Hematopoietic multipotent progenitor cell treated with erythropoietin and hydrocortisone succinate and interleukin-3 and kit ligand, for 4 days (in vitro differentiated cells): ENCODE data around the gene PSMA2.

ENCODE experiments used
- DNase-seq: peaks from one replicate; pipeline ENCODE4 v3.0.0-alpha.2; 2015

The PSMA2 gene

DNA sequence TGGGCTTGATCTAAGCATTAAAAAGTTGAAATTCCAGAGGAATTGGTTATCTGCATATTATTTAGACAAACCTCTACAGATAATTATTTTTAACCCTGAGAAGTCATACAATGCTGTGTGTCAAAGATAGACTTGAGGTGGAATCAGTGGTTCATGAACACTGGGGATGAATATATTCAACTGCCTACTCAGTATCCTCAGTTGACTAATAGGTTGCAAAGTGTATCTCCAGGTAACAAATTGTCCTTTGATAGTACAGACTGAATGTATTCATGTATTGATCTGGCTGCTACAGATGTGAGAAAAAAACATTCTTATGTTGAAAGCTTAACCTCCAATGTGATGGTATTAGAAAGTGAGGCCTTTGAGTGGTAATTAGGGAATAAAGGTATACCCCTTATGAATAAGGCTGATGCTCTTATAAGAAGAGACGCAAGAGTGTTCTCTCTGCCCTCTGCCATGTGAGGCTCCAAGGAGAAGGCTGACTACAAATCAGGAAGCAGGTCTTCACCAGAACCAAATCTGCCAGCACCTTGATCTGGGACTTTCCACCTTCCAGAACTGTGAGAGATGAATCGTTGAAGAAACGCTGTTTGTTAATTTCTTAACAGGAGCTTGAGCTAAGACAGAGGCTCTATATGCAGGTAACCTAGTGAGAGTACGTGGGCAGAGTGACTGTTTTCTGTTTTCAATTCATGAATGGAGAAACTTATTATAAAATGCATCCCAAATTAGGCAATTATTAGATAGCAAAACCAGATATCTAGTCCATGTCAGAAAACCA, 7.7 kb upstream of the PSMA2 start:
- no peak for DNase-seq

DNA sequence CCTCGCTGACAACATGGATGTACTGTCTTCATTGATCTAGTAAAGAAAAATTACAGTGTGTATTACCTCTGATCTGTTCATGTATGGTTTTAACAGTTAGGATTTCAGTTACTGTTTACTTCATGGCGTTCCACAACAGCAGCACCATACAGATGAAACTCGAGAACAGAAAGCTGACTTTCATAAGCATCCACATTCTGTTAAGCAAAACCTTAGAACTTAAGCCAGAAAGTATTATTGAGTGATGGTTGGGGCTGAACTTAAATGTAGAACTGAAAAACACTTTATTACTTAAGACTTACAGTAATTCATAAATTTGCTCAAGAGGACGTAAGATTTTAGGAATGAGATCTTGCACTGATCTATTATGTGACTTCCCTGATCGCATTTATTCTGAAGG, 3.9 kb upstream of the PSMA2 start:
- no peak for DNase-seq

DNA sequence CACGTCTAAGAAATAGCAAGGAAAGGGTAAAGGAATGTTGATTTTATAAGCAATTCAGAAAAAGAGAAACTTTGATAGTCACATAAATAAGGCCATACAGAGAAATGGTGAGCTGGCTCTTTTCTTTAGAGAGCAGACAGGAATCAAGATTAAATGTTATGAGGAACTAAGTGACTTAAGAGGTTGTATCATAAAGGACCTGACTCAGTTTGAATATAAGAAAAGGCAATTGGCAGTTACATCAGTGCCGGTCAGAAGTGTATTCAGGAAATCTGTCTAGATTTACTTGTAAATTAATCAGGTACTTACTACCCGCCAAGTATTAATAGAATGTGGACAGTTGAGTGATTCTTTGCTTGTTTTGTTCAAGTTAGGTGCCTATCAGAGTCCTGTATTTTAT, 2.3 kb upstream of the PSMA2 start:
- no peak for DNase-seq

DNA sequence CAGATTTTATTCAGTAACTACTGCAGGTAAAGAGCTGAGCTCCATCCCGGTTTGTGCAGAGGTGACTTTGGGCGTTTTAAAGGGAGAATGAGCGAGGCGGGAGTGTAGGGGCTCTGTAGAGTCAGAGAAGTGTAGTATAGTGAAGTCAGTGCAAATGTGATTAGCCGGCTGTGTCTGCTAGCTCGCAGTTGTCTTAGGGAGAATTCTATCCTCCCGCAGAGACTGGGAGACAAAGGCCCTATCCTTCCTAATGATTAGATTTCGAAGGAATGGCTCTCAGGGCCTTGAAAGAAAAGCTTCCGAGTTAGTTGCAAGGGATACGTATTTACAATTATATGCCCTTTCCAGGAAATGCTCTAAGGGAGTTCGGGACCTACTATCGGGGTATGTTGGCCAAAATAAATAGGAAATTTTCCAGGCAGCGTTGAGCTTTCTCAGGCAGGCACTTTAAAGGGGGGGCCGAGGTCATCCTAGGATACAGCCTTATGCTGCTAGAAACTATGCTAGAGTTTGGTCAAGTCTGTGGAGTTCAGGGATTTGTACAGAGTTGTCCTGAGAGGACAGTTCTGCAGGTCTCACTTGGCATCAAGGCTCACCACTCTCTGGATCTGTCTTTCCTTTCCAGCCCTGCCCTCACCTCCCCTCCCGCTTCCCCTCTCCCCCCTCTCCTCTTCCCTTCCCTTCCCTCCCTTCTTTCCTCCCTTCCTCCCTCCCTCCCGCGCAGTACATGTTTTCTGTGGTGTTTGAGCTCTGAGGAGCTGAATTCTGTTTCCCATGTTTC, 1.0 kb upstream of the PSMA2 start:
- DNase-seq = peak; percentile 55

DNA sequence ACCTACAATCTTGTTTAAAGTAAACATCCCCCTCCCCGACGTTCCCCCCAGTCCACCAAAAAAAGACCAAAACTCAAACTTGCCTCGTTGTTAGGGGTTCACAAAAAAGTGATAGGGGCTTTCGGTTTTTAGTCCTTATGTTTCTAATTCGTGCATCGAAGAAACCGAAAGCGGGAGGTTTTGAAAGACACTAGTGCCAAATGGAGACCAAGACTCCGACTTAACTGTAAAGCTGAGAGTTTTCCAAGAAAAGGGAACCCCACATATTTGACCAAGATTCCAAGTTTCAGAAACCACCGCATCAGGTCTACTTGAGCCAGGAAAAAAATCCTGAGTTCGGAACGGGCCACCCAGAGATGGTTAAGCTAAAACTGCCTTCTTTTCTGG, 534 bp downstream of the PSMA2 start:
- no peak for DNase-seq

DNA sequence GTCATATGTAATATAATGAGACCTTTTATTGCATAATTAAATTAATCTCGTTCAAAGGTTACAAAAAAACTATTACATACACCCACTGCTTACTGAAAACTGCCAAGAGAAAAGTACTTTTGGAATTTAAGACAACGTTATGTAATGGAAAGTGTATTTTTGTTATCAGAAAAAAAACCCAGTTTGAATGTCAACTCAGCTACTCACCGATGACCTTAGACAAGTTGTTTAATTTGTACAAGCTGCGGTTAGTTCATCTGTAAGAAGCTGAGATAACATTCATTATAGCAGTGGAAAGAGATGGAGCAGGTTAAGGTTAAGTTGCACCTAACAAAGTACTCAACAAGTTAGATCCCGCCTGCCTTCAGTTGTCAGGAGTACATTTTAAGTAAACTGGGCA, 1.1 kb downstream of the PSMA2 start:
- no peak for DNase-seq

DNA sequence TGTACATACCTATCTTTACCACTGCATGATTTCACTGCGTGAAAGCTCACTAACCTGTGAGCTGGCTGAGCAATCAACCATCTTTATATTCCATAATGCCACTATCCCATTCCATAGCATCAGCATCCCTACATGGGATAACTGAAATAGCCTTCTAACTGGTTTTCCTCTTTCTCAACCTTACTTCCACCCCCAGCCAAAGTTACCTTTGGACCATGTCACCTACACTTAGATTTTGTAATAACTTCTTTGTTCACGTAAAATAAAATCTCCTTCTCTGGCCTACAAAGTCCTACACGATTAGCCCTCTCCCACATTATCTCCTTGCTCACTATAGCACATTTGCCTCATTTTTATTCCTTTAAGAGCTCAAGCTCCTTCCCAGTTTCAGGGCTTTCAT, 2.5 kb downstream of the PSMA2 start:
- DNase-seq = no peak

DNA sequence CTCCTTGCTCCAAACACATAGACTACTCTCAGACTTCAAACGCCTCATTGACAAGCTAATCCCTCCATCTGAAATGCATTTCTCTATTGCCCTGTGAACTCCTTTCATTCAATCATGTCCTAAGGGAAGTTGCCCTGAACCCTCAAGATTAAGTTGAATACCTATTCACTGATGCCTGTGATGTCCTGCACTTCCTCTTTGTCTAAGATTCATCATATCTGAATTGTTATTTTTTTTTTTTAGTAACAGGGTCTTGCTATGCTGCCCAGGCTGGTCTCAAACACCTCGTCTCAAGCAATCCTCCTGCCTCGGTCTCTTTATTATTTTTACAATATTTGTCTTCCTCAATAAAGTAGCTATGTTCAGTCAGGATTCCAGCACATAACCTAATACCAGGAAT, 3.2 kb downstream of the PSMA2 start:
- no peak for DNase-seq

DNA sequence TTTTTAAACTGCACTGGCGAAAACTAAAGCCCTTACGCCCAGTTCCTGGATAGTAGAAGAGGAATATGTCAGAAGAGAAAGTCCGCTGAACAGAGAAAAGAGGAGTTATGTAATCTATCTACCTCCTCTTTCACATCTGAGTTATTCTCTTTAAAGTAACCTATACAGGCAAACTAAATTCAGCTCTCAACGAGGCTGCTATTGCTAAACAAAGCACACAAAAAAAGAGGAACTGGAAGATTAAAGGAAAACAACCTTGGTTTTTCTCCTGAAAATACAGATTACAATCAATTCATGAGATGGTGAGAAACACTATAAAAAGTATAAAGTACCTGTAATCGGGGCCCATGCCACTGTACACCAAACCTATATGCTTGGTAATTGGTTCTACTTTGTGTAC, 5.8 kb downstream of the PSMA2 start:
- DNase-seq = peak; percentile 64

DNA sequence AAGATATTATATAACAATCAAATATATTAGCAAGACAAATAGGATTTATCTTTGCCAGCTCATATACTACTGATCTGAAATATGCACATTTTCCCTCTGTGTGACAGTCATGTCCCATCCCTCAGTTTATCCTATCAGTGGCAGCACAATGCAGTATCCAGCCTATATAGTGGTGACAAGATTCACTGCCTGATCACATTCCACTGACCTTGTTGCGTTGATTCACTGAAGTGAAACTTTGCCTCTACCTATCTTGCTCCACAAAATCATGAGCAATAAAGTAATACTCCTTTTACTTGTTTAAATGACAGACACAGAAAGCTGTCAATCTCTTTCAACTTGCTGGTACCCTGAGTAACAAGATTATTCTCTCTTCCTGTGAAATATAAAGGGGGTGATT, 6.3 kb downstream of the PSMA2 start:
- no peak for DNase-seq

DNA sequence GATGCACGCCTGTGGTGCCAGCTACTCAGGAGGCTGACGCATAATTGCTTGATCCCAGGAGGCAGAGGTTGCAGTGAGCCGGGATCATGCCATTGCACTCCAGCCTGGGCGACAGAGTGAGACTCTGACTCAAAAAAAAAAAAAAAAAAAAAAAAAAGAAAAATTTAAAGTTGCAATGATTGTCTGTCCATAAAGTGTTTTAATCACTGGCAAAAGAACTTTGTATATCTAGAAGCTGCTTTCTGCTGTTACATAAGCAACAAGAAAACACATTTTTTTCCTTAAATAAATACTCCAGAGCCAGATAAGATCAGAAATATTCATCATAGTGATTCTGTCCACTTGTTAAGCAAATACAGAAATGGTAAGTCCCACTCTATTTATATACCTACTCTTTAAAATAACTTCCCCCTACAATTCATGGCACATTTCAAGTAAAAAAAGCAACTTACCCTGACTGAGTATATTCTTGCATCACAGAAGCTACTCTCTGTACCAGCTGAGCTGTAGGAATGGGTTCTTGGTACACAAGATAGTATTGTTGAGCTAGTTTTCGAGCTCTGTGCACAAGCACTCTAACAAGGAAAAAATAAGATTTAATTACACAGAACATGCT, 7.6 kb downstream of the PSMA2 start:
- DNase-seq = no peak

DNA sequence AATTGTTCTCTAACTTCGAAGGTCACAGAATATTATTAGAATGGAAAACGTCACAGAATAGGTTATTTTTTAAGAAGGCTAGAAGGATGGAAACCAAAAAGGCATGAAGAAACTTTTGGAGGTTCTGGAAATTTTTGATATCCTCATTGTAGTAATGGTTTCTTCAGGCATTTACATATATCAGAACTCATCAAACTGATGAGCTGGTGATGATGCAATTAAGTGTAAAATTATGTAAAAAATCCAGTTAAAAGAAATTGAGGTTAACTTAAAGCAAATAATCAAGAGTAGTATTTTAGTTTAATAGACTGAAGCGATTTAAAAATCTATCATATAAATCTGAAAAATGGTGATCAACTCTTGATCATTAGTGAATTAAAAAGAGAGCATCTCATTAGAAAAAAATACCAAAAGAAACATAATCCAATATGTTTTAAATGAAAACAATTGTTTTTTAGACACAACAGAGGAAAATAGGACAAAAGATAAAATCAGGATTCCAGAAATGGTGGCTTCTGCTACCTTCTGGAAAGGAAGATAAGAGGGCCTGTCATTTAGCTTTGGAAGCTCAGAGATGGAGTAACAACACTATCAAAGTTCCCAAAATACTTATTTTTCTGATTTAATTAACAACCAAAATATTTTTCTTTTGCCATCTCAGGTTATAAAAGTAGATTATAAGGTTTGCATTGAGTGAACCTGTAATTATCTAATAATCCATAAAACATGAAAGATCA, 9.8 kb downstream of the PSMA2 start:
- DNase-seq = no peak

DNA sequence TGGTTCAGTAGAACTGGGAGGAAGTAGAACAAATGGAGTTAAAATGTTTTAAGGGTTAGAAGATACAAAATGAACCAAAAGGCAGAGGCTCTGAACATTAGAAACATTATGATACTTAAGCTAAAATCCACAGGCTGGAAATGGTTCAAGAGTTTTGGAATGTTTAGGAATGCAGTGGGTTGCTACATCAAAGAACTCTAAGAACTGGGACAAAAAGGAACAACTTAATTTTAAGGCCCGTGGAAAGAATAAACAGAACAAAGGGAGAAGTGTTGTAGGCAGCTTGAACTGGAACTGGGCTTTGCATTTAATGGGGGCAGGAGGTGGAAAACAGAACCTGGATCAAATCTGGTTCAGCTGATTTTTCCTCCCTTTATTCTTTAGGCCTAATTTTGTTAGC, 16.6 kb downstream of the PSMA2 start:
- no peak for DNase-seq

DNA sequence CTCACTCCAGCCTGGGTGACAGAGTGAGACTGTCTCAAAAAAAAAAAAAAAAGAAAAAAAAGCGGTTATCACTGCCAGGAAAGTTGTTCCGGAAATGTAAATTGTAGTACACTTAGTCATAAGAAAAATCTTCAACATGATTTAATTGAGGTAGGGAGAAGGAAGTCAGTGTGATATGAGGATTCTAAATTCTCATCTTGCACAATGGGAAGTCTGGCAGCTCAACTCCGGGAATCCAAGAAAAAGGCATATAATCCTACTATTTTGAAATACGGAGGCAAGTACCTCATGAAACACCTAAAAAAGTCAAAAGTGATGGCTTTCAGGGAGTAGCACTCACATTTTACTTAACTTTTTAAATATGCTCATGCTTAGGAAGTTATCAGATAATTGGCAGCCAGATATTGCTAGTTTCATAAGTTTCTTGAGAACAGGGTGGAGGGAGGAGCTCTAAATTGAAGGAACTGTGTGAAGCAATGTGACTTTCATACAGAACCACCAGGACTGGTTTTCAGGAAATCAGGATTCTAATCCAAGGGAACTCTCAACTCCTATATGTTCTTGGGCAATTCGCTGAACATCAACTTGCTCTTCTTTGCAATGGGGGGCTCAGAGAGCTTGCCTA, 17.4 kb downstream of the PSMA2 start:
- peak; percentile 54 for DNase-seq

DNA sequence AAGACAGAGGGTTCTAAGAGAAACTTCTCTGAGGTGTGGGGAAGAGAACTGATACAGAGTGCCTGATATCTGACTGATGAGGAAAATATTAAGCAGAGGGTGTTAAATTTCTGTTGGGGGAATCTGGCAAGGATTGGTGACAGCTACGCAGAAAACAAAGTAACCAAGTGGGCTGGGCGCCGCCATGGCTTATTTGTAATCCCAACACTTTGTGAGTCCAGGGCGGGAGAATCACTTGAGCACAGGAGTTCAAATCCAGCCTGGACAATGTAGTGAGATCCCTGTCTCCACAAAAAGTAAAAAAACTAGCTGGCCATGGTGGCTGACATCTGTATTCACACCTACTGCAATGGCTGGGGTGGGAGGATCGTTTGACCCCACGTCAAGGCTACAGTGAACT, 18.0 kb downstream of the PSMA2 start:
- no peak for DNase-seq

DNA sequence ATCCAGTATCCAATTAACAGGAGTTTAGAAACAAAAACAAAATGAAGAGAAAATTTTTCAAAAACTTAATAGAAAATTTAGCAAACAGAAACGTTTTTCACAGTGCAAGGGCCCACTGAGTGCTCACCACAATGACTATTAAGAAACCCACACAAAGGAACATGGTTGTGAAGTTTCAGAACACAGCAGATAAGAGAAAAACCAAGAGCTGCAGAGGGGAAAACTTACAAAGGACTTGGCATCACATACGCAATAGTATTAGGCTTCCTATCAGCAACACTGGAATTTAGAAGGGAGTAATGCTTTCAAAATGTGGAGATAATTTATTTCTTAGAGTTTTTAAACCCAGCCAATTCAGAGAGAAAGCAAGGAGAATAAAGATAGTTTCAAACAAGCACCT, 18.4 kb downstream of the PSMA2 start:
- DNase-seq = peak; percentile 88

DNA sequence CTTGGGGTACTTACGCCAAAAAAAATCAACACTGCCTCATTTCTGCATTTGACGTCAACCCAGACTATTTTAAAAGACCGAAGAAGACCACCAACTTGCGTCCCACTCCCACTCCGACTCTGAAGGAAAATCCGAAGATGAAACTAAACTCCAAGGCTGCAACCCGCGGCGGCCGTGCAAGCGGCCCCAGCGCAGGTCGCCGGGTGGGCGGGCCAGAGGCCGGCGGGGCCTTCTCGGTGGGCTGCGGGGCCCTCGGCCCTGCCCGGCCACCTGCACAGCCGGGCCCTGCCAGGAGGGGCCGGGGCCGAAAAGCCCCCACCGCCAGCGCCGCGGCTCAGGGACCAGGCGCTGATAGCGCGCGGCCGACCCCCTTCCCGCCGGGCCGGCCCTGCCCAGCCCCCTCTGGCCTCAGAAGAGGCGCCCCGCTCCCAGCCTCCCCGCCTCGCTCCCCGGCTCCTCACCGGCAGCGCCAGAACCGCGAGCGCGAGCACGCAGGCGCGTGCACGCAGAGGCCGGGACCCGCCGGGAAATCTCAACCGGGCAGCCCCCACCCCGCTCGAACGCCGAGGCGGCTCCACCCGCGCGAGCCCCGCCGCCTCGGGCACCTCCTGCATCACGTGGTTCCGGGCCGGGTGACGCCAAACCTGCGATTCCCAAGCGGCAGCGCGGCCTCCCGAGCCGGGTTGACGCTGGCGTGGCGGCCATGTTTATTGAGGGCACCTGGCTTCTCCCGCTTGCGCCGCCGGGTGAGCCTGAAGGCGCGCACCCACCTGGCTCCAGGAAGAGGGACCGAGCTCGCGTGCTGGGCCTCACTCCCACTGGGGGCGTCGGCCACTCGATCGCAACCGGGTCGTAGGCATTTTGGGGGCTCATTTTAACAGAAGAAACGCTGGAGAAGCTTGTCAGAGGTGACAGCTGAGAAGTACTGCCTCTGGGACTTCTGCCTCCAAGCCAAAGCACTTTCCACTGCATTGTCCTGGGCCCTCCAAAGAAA, 20.2 kb downstream of the PSMA2 start, which contains the start of gene C7orf25:
C7orf25 (minus strand) TSS at position 617 of the 994 bp plus-strand sequence. CDS start 1,170 bp downstream, outside the sequence.
- peak; percentile 97 for DNase-seq

DNA sequence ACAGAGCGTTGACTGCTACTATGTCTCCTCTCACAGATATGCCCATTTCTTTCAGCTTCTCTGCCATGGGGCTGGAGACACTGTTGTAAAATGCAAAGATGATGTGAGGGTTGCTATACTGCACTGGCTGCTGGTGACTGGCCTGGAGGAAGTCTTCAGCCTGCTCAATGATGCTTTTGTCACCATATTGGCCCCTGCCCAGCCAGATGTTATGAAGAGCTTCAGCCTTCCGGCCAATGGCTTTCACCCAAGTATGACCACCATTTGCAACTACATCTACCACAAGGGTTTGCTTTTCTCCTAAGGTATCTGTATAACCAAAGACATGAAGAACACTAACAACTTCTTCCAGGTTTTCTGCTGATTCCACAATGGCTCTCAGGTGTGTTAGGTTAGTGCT, 21.7 kb downstream of the PSMA2 start:
- DNase-seq = no peak

DNA sequence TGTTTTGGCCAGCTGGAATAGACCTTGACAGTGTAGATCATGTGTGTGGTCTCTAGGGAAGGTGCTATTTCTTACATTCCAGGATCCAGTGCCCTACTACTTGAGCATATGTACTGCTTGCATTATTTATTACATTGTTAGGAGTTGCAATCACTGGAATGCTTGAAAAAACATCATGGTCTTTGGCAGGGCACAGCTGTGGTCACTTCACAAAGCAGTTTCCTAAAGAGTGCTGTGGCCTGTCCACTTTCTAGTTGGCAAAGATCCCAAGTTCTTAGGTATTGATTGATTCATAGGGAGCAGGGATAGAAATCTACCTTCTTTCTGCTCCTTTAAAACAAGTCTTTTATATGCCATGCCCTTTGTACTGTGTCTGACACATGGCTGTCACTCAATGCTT, 24.7 kb downstream of the PSMA2 start:
- no peak for DNase-seq

DNA sequence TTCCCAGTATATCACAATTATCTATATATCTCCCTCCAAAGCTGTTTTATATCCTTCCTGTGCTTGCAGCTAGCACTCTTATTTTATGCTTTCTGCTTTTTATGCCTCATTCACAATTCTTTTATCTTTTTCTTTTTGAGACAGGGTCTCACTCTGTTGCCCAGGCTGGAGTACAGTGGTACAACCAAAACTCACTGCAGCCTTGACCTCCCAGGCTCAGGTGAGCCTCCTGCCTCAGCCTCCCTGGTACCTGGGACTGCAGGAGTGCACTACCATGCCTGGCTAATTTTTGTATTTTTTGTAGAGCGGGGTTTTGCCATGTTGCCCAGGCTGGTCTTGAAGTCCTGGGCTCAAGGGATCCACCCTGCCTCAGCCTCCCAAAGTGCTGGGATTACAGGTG, 25.8 kb downstream of the PSMA2 start:
- no peak for DNase-seq

DNA sequence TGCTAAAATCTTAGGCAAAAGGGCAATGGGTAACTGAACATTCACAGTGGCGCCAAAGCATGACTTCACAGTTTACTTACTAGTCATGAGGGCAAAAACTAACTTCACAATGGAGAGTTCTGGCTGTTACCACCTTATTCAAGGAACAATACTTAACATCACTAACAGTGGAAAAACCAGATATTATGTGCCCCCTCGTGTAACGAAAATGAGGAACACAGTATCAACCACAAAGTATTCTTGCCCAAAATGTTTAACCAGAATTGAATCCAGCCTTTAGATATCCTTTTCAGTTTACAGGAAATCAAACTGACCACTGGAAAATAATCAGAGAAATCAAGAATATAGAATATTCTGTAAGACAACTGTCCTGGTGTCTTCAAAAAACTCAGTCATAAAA, 29.6 kb downstream of the PSMA2 start:
- peak; percentile 62 for DNase-seq

DNA sequence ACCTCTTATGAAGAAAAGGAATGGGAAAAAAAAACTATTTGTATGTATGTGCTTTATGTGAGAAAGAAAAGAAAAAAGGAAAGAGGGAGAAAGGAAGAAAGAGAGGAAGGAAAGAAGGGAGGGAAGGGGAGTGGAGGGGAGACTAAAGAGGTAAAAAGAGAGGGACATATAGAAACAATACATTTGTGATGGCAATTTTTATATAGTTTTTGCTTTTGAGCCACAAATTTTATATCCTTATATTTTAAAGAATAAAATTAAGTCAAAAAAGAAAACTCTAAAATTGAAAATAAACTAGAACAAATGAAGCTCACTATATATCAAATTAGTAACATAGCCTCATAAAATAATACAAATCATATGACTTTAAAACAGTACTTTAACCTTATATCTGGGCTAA, 31.1 kb downstream of the PSMA2 start:
- no peak for DNase-seq
